SH-SY5Y (cell line): Measurements from ENCODE around the gene SPATA2L.

ENCODE experiments used
- GATA2 ChIP-seq: IDR thresholded peaks from 2 replicates; pipeline ENCODE4 v1.6.1; 2011; ENCODE audit warnings: mild to moderate bottlenecking, low read depth, low read length
- GATA3 ChIP-seq: IDR thresholded peaks from 2 replicates; pipeline ENCODE4 v1.6.1; 2011; ENCODE audit warnings: low read depth, mild to moderate bottlenecking, low read length, moderate library complexity

DNA sequence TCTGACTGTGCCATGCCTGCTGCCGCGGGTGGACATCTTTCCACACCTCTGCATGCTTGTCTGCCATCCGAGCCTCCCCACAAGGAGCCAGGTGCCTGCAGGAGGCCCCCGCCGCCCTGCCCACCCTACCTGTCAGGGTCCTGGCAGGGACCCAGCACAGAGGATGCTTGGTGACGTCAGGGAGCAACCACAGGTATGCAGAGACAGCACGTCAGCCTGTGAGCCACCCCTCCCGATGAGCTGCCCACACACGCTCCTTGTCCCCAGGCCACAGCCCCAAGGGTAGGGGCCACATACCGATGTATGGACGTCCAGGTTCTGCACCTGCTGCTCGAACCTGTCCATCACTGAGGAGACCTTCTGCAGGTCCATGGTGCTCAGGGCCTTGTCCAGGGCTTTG is 54.6 kb downstream of the SPATA2L start:
- no peak for TF ChIP-seq GATA2
- TF ChIP-seq GATA3, result no peak
